Neural crest cell (in vitro differentiated cells): Measurements from ENCODE around the gene GRAMD2A. TPM values are rescaled to one million over a fixed set of nuclear protein-coding genes. Genes with fewer than 3 reads are reported as not detected.

Experiments
- DNase-seq: peaks from one replicate; pipeline ENCODE4 v3.0.0; 2021; ENCODE audit warnings: low read depth, mixed read lengths, low spot score
- H3K27ac Mint-ChIP-seq: one replicate; pipeline ENCODE4 v1.8.0; 2021; ENCODE audit warnings: mild to moderate bottlenecking, mixed read lengths; ENCODE audit not compliant: unreplicated experiment
- H3K27me3 Mint-ChIP-seq: 2 replicates; pipeline ENCODE4 v1.8.0; 2021; ENCODE audit warnings: low read depth, mild to moderate bottlenecking, mixed read lengths
- H3K36me3 Mint-ChIP-seq: 2 replicates; pipeline ENCODE4 v1.8.0; 2021; ENCODE audit warnings: low read depth, mild to moderate bottlenecking, mixed read lengths
- H3K4me1 Mint-ChIP-seq: 2 replicates; pipeline ENCODE4 v1.8.0; 2021; ENCODE audit warnings: mixed read lengths
- H3K4me3 Mint-ChIP-seq: one replicate; pipeline ENCODE4 v1.8.0; 2021; ENCODE audit warnings: mild to moderate bottlenecking, mixed read lengths
- H3K9me3 Mint-ChIP-seq: 2 replicates; pipeline ENCODE4 v1.8.0; 2021; ENCODE audit warnings: mixed read lengths
- CTCF ChIP-seq: fragments of 200-600 bp; sonication (generic); conservative IDR thresholded peaks from 2 replicates; pipeline ENCODE4 v1.5.0; 2021; ENCODE audit warnings: antibody characterized with exemption, mild to moderate bottlenecking
- total RNA-seq: library from RNA; stranded (reverse); gene quantifications from 2 replicates; pipeline ENCODE4 v1.2.1, GENCODE V29; 2021

The GRAMD2A gene
- total RNA-seq, 1 donor from 2014 or later = 0.35 TPM

DNA sequence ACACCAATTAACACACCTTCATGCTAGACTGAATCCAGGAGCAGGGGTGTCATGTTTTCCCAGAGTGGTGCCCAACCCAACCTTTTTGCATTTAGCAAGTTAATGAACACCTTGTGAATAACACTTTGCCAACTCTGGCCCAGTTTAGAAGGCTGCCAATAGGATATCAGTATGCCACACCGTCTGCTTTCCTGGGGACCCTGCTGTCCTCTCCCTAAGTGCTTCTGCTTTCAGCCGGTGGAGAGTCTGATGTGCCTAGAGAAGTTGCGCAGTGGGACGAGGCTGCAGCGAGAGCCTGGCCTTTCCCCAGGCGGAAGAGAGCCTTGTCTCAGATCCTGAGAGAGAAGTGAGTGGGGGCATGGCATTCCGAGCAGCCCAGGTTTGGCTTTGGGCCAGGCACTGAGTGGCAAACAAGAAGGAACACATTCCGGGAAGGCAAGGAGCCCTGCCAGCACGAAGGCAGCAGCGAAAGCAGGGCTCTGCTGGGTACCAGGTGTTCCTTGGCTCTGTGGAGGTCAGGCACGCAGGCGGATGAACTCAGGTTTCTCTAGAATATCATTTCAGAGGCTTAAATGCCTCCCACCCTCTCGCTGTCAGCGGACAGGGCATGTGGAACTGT lies 42.5 kb downstream of the GRAMD2A start:
- no peak for DNase-seq
- no peak overlapping the region for H3K4me3 Mint-ChIP-seq

DNA sequence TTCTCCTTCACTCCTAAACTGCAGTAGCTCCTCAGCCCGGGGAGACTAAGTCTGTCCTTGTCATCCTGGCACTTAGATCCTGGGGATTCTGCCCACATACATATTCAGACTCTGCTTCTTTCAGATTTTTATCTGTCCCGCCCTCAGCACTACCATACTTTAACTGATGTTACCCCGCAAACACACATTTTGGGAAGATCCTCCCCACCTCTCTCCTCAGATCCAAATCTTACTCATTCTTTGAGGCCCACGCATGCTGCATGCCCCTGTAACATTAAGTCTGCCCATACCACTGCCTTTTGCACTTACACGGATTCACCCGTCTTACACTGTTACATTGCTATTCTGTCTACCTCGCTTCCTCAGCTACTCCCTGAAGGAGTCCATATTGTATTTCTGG lies 43.3 kb downstream of the GRAMD2A start:
- Mint-ChIP-seq H3K4me3 (no peak overlapping the region), H3K27me3 (no peaks in the 10 kb centered on the region)
- TF ChIP-seq CTCF = no peak

More for the DNA sequence above, 42.5 kb downstream of the GRAMD2A start:
- Mint-ChIP-seq H3K36me3 (no peaks in the 10 kb centered on the region), H3K4me1 (peaks cover 4% of the 10 kb centered on the region), H3K9me3 (no peaks in the 10 kb centered on the region), H3K27ac (no peak overlapping the region), H3K27me3 (no peaks in the 10 kb centered on the region)
- TF ChIP-seq CTCF = no peak

DNA sequence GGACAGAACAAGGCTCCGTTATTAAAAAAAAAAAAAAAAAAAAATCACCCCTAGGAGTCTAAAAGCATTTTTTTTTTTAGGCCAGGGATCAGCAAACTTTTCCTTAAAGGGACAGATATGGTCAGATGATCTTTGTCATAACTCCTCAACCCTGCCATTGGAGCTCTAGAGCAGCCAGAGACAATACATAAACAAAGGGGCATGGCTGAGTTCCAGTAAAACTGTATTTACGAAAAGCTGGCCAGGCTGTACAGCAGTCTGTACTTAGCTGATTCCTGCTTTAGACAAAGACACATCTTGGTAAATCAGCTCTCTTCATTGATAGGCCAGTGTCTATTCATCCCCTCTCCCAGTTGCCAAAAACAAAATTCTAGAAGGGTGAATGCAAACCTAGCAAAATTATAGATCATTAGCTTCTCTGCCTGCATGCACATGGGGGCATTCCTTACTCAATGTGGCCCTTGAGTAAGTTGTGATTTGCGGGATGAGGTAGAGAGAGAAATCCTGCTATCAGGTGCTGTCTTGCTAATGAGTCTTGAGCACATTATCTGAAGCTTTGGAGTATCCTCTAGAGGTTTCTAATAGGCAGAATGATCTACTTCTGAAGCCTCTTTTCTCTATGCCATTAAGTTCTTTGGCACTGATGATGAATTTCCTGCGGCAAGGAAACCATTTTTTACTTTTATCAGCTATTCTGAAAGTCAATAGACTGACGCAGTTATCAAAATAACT lies 44.2 kb downstream of the GRAMD2A start:
- H3K27me3 Mint-ChIP-seq = no peaks in the 10 kb centered on the region
- H3K36me3 Mint-ChIP-seq = no peaks in the 10 kb centered on the region
- H3K4me1 Mint-ChIP-seq = peaks cover 4% of the 10 kb centered on the region
- no peak overlapping the region for H3K4me3 Mint-ChIP-seq
- H3K9me3 Mint-ChIP-seq = no peaks in the 10 kb centered on the region
- H3K27ac Mint-ChIP-seq = no peak overlapping the region
- DNase-seq = no peak
- no peak for TF ChIP-seq CTCF

More for the DNA sequence above, 43.3 kb downstream of the GRAMD2A start:
- H3K4me1 Mint-ChIP-seq = peaks cover 4% of the 10 kb centered on the region
- no peaks in the 10 kb centered on the region for H3K9me3 Mint-ChIP-seq
- no peak overlapping the region for H3K27ac Mint-ChIP-seq
- no peaks in the 10 kb centered on the region for H3K36me3 Mint-ChIP-seq
- no peak for DNase-seq

DNA sequence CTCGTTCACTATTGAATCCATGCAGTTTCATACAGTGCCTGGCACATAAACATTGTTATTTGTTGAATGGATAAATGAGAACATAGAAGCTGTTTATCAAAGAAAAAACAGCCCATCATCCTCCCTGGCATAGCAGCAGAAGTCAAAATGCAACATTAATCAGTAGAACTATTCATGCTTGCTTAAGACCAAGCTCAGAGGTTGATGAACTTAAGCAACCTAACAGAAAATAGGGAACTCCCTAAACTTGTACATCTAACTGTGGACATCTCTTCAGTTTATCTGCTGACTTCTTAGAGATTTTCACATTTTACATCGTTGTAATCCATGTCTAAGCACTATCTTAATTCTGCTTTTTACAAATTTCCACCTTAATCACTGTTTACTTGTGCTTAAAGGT lies 50.2 kb downstream of the GRAMD2A start:
- DNase-seq = no peak
- Mint-ChIP-seq H3K4me1 (no peaks in the 10 kb centered on the region), H3K4me3 (no peak overlapping the region), H3K27me3 (no peaks in the 10 kb centered on the region), H3K36me3 (no peaks in the 10 kb centered on the region), H3K9me3 (no peaks in the 10 kb centered on the region), H3K27ac (no peak overlapping the region)
- no peak for TF ChIP-seq CTCF

DNA sequence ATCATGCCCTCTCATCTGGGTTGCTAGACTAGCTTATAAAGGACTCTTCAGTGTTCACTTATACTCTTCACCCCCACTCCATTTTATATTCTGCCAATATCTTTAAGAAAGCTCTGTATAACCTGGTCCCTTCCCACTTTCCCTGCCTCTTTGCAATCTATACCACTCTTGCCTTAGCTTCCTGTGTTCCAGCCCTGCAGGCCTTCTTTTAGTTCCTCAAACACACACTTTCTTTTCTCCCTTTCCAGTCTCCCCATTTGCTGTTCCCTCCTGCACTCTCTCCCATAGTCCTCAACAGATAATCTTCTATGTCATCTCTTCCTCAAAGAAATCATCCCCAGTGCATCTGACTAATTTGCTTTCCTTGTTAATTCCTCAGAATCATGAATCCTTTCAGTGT lies 50.7 kb downstream of the GRAMD2A start:
- Mint-ChIP-seq H3K4me3 (no peak overlapping the region), H3K27me3 (no peaks in the 10 kb centered on the region)

More for the DNA sequence above, 50.7 kb downstream of the GRAMD2A start:
- no peaks in the 10 kb centered on the region for H3K4me1 Mint-ChIP-seq
- no peak overlapping the region for H3K27ac Mint-ChIP-seq
- H3K36me3 Mint-ChIP-seq = no peaks in the 10 kb centered on the region
- no peaks in the 10 kb centered on the region for H3K9me3 Mint-ChIP-seq
- DNase-seq = no peak
- TF ChIP-seq CTCF = no peak
